HepG2 (cell line): Measurements from ENCODE around the gene CNNM4. TPM values are rescaled to one million over a fixed set of nuclear protein-coding genes. Genes with fewer than 3 reads are reported as not detected.

Source experiments
- ATAC-seq: fragments of 200-7000 bp; cut with Tn5 transposase; 3 replicates; pipeline ENCODE4 v1.9.1; 2020; ENCODE audit warnings: mild to moderate bottlenecking, moderate library complexity
- BruUV-seq: library from RNA; stranded (reverse); fragments of 400-500 nt; replicated peaks from 2 replicates; lab custom pipeline; 2021; lab: Mats Ljungman, UMichigan
- CTCF ChIA-PET: fragments of 300-600 bp; formaldehyde crosslinking; extraction: SDS; loops from one replicate; lab custom pipeline; 2021; ENCODE audit warnings: low total read pairs, inconsistent platforms, low intra/inter-chr PET ratio; lab: Yijun Ruan, JAX
- POLR2A ChIA-PET: fragments of 350-600 bp; sonication (Branson Sonifier 250); formaldehyde crosslinking; loops from one replicate; lab custom pipeline; 2020; ENCODE audit warnings: antibody characterized with exemption, inconsistent platforms; lab: Yijun Ruan, JAX
- DNase-seq: peaks from one replicate; pipeline ENCODE4 v3.0.0-alpha.2; 2015; ENCODE audit warnings: low spot score
- FAIRE-seq: peaks from 3 replicates; lab custom pipeline; 2011; peaks lifted over from hg19 to GRCh38; lab: Jason Lieb, UNC
- H2AFZ ChIP-seq: one replicate; pipeline ENCODE4 v1.6.1; 2011; ENCODE audit warnings: low read length, inconsistent platforms
- H3K27ac ChIP-seq: fragments of 300-600 bp; 3 replicates; pipeline ENCODE4 v1.8.0; 2011; ENCODE audit warnings: mixed run types, mild to moderate bottlenecking, mixed read lengths, low read length, inconsistent platforms; ENCODE audit not compliant: insufficient read depth; ENCODE audit errors: extremely low read length
- H3K27me3 ChIP-seq, 2 experiments: fragments of 200-600 bp in 1 of 2; 2 replicates in 1 of 2; 3 replicates in 1 of 2; pipeline versions ENCODE4 v1.6.0 to v1.8.0; 2011; ENCODE audit warnings: low read length in 2 of 2, mild to moderate bottlenecking in 2 of 2, moderate library complexity in 2 of 2, inconsistent platforms in 1 of 2; ENCODE audit not compliant: insufficient read depth in 2 of 2, control insufficient read depth in 1 of 2
- H3K36me3 ChIP-seq, 2 experiments: fragments of 200-600 bp in 1 of 2; replicated peaks in 1 of 2; 2 replicates in 1 of 2; 3 replicates in 1 of 2; pipeline versions ENCODE4 v1.5.1 to v1.8.0; 2011; ENCODE audit warnings: low read length in 2 of 2, inconsistent platforms in 1 of 2; ENCODE audit not compliant: insufficient read depth in 2 of 2, control insufficient read depth in 1 of 2
- H3K4me1 ChIP-seq: 2 replicates; pipeline ENCODE4 v1.5.1; 2012; ENCODE audit warnings: low read length, inconsistent platforms; ENCODE audit not compliant: insufficient read depth
- H3K4me2 ChIP-seq: 2 replicates; pipeline ENCODE4 v1.6.0; 2011; ENCODE audit warnings: low read depth, low read length, inconsistent platforms
- H3K4me3 ChIP-seq, 3 experiments: fragments of 200-600 bp in 1 of 3; sonication (generic), shearing (Covaris generic) in 1 of 3; replicated peaks in 1 of 3; 2 replicates each; pipeline ENCODE4 v1.5.1; 2011 to 2016; ENCODE audit warnings: low read length in 3 of 3, inconsistent platforms in 2 of 3, low read depth in 2 of 3, mild to moderate bottlenecking in 2 of 3, control low read depth in 1 of 3, mixed read lengths in 1 of 3; ENCODE audit not compliant: insufficient read depth in 1 of 3
- H3K79me2 ChIP-seq: one replicate; pipeline ENCODE4 v1.6.1; 2011; ENCODE audit warnings: low read length, inconsistent platforms; ENCODE audit not compliant: insufficient read depth
- H3K9ac ChIP-seq: 2 replicates; pipeline ENCODE4 v1.6.0; 2011; ENCODE audit warnings: mild to moderate bottlenecking, low read depth, low read length, inconsistent platforms; ENCODE audit not compliant: insufficient read depth
- H3K9me3 ChIP-seq: 2 replicates; pipeline ENCODE4 v1.5.1; 2012; ENCODE audit warnings: mild to moderate bottlenecking, low read length
- H4K20me1 ChIP-seq: 2 replicates; pipeline ENCODE4 v1.6.0; 2011; ENCODE audit warnings: inconsistent platforms, mild to moderate bottlenecking, low read length, moderate library complexity; ENCODE audit not compliant: insufficient read depth
- EZH2 ChIP-seq: conservative IDR thresholded peaks from 2 replicates; pipeline ENCODE4 v1.6.1; 2012; ENCODE audit warnings: mild to moderate bottlenecking, low read depth, low read length, moderate library complexity
- PAX8 ChIP-seq: sonication (generic); formaldehyde crosslinking; IDR thresholded peaks from 2 replicates; pipeline ENCODE4 v1.8.0; 2022; ENCODE audit warnings: mild to moderate bottlenecking, missing genetic modification reagents, borderline replicate concordance
- POLR2AphosphoS5 ChIP-seq: IDR thresholded peaks from 2 replicates; pipeline ENCODE4 v1.6.1; 2012; ENCODE audit warnings: low read depth, low read length
- RARG ChIP-seq: sonication (generic); formaldehyde crosslinking; IDR thresholded peaks from 2 replicates; pipeline ENCODE4 v1.4.0; 2020; ENCODE audit warnings: low read depth, mild to moderate bottlenecking, missing genetic modification reagents
- SIX1 ChIP-seq: sonication (generic); formaldehyde crosslinking; IDR thresholded peaks from 2 replicates; pipeline ENCODE4 v1.4.0; 2020; ENCODE audit warnings: missing genetic modification reagents, borderline replicate concordance
- SNRNP70 ChIP-seq: fragments of 200-400 bp; formaldehyde crosslinking; IDR thresholded peaks from 2 replicates; pipeline ENCODE4 v1.6.1; 2017; ENCODE audit warnings: mild to moderate bottlenecking, low read depth, low read length, moderate library complexity
- ZBTB7A ChIP-seq: sonication (generic); formaldehyde crosslinking; IDR thresholded peaks from 2 replicates; pipeline ENCODE4 v1.8.0; 2022; ENCODE audit warnings: mild to moderate bottlenecking, missing genetic modification reagents
- ZNF136 ChIP-seq: sonication (generic); formaldehyde crosslinking; IDR thresholded peaks from 2 replicates; pipeline ENCODE4 v1.8.1; 2022; ENCODE audit warnings: low read depth, mild to moderate bottlenecking, moderate library complexity, missing genetic modification reagents
- ZNF543 ChIP-seq: sonication (generic); formaldehyde crosslinking; IDR thresholded peaks from 2 replicates; pipeline ENCODE4 v1.4.0; 2020; ENCODE audit warnings: mild to moderate bottlenecking, missing genetic modification reagents
- WGBS: methylation state at CpG from one replicate; pipeline ENCODE4 v1.1.6; 2017; ENCODE audit warnings: low lambda C conversion rate; 5-methylcytosine and 5-hydroxymethylcytosine counted together
- in situ Hi-C: cut with HindIII; loops from 2 replicates; pipeline ENCODE4 v1.10.0; 2017; ENCODE audit warnings: low pct_unique_long_range_greater_than_20kb; ENCODE audit not compliant: extremely low pct_ligation_motif_present
- intact Hi-C: fragments of 100-400 bp; cut with micrococcal nuclease; formaldehyde crosslinking; loops from one replicate; pipeline ENCODE4 v1.10.0; 2022; ENCODE audit not compliant: unreplicated experiment
- polyA plus RNA-seq, 8 experiments: library from polyadenylated mRNA; depleted of rRNA in 3 of 8; stranded (reverse) in 7 of 8; unstranded in 1 of 8; fragments of >200 nt; fragmentation: Illumina TruSeq in 4 of 8; extraction: Trizol in 4 of 8; gene quantifications; 2 replicates each; pipeline versions ENCODE4 v1.2.1 to v1.2.3, GENCODE V29; 2011 to 2016; ENCODE audit warnings: low read depth in 4 of 8, missing spikeins in 1 of 8, mixed read lengths in 1 of 8; ENCODE audit not compliant: insufficient read depth in 1 of 8
- total RNA-seq, 5 experiments: library from RNA; depleted of rRNA; stranded (reverse); fragments of >200 nt; fragmentation: Illumina TruSeq; extraction: Trizol; gene quantifications; 2 replicates each; pipeline ENCODE4 v1.2.3, GENCODE V29; 2016; ENCODE audit warnings: low read depth in 1 of 5
- TF ChIP-seq, protein P1 (sequence below): sonication (generic); formaldehyde crosslinking; IDR thresholded peaks from 2 replicates; pipeline ENCODE4 v1.4.0; 2020; ENCODE audit warnings: missing genetic modification reagents
- TF ChIP-seq, protein P2 (sequence below): sonication (generic); formaldehyde crosslinking; IDR thresholded peaks from 2 replicates; pipeline ENCODE4 v1.4.0; 2020; ENCODE audit warnings: mild to moderate bottlenecking, missing genetic modification reagents
- TF ChIP-seq, protein P3 (sequence below): sonication (generic); formaldehyde crosslinking; IDR thresholded peaks from 2 replicates; pipeline ENCODE4 v1.4.0; 2020; ENCODE audit warnings: mild to moderate bottlenecking, missing genetic modification reagents
- TF ChIP-seq, protein P4 (sequence below): sonication (generic); formaldehyde crosslinking; IDR thresholded peaks from 2 replicates; pipeline ENCODE4; 2020; ENCODE audit warnings: missing genetic modification reagents, mild to moderate bottlenecking, borderline replicate concordance

Gene CNNM4
- total and polyA plus RNA-seq, 2 of the 13 experiments (the other 11 are each of a cell fraction or from before 2014, with no cell fraction given) = 5.9 to 8.4 TPM

DNA sequence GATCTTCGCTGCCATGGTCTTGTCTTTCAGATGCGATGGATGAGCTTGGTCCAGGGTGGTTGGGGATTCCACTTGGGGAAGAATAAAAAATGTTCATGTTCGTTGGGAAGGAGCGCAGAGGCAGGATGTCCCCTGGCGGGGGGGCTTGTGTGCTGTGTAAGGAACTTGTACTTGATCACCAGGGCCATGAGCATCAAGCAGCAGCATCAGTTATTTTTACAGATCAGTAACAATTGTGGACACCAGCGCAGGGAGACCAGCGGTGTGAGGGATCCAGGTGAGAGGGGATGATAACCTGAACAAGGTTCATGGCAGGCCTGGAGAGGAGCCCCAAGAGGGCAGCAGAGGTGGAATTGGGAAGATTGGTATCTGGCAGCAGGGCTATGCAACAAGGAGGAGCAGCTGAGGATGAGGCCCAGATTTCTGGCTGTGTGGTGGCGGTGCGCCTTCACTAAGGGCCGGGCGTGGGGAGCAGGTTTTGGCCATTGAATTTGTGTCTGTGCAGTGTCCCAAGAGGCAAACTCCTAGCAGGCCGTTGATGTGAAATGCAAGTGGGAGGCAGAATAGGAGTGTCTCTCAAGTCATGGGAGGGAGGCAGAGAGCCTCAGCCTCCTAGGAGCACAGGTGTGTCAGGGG, 59.3 kb downstream of the CNNM4 start:
- DNase-seq (no peak), ATAC-seq (no peak), FAIRE-seq (no peak)
- peak overlapping the region; percentile 67 to 91 (median 87) for H3K4me3 ChIP-seq
- ChIA-PET CTCF (no interaction called here), POLR2A (interaction anchor here (0.8 to 7.4 kb wide), 14 partner anchors 8 to 61 kb away, joined by 3 to 99 read pairs (median 6); partner anchors contain the start of genes ANKRD39, CNNM4 and SEMA4C)
- intact Hi-C loops (loop anchor here (2.0 to 5.0 kb wide), 4 partner anchors 37 to 218 kb away; partner anchors contain the start of genes CNNM4 and KANSL3), in situ Hi-C loops (no loop called here)
- H3K4me1 ChIP-seq = peaks cover 76% of the 10 kb centered on the region
- H3K9ac ChIP-seq = peak overlapping the region; percentile 87
- no TSS peak for BruUV-seq
- no peaks in the 10 kb centered on the region; a peak in 1 of 5 replicates for H3K27me3 ChIP-seq
- peaks cover 9 to 43% of the 10 kb centered on the region in 2 experiments for H3K36me3 ChIP-seq
- peaks cover 87% of the 10 kb centered on the region for H3K79me2 ChIP-seq
- peaks cover 72% of the 10 kb centered on the region for H4K20me1 ChIP-seq
- H2AFZ ChIP-seq = no peak overlapping the region
- peak overlapping the region; percentile 100 for H3K4me2 ChIP-seq
- H3K9me3 ChIP-seq = no peaks in the 10 kb centered on the region
- peak overlapping the region; percentile 83 for H3K27ac ChIP-seq
- WGBS = 78% methylated on average over 12 of the region's 12 CpGs
- no peak for TF ChIP-seq ZNF136 (CRISPR knock-in tag)
- TF ChIP-seq ZNF543 (CRISPR knock-in tag) = no peak
- no peak for TF ChIP-seq EZH2
- TF ChIP-seq SIX1 (CRISPR knock-in tag) = no peak
- TF ChIP-seq PAX8 (CRISPR knock-in tag) = 0 out of 2 replicates have a peak, but pooled peaks have one; percentile 3
- TF ChIP-seq, protein P1, sequence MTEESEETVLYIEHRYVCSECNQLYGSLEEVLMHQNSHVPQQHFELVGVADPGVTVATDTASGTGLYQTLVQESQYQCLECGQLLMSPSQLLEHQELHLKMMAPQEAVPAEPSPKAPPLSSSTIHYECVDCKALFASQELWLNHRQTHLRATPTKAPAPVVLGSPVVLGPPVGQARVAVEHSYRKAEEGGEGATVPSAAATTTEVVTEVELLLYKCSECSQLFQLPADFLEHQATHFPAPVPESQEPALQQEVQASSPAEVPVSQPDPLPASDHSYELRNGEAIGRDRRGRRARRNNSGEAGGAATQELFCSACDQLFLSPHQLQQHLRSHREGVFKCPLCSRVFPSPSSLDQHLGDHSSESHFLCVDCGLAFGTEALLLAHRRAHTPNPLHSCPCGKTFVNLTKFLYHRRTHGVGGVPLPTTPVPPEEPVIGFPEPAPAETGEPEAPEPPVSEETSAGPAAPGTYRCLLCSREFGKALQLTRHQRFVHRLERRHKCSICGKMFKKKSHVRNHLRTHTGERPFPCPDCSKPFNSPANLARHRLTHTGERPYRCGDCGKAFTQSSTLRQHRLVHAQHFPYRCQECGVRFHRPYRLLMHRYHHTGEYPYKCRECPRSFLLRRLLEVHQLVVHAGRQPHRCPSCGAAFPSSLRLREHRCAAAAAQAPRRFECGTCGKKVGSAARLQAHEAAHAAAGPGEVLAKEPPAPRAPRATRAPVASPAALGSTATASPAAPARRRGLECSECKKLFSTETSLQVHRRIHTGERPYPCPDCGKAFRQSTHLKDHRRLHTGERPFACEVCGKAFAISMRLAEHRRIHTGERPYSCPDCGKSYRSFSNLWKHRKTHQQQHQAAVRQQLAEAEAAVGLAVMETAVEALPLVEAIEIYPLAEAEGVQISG (CRISPR knock-in tag) = no peak
- TF ChIP-seq SNRNP70 = no peak
- TF ChIP-seq, protein P2, sequence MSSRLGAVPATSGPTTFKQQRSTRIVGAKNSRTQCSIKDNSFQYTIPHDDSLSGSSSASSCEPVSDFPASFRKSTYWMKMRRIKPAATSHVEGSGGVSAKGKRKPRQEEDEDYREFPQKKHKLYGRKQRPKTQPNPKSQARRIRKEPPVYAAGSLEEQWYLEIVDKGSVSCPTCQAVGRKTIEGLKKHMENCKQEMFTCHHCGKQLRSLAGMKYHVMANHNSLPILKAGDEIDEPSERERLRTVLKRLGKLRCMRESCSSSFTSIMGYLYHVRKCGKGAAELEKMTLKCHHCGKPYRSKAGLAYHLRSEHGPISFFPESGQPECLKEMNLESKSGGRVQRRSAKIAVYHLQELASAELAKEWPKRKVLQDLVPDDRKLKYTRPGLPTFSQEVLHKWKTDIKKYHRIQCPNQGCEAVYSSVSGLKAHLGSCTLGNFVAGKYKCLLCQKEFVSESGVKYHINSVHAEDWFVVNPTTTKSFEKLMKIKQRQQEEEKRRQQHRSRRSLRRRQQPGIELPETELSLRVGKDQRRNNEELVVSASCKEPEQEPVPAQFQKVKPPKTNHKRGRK = no peak
- no peak for TF ChIP-seq ZBTB7A (CRISPR knock-in tag)
- TF ChIP-seq RARG = no peak
- no peak for TF ChIP-seq POLR2AphosphoS5
- TF ChIP-seq, protein P3, sequence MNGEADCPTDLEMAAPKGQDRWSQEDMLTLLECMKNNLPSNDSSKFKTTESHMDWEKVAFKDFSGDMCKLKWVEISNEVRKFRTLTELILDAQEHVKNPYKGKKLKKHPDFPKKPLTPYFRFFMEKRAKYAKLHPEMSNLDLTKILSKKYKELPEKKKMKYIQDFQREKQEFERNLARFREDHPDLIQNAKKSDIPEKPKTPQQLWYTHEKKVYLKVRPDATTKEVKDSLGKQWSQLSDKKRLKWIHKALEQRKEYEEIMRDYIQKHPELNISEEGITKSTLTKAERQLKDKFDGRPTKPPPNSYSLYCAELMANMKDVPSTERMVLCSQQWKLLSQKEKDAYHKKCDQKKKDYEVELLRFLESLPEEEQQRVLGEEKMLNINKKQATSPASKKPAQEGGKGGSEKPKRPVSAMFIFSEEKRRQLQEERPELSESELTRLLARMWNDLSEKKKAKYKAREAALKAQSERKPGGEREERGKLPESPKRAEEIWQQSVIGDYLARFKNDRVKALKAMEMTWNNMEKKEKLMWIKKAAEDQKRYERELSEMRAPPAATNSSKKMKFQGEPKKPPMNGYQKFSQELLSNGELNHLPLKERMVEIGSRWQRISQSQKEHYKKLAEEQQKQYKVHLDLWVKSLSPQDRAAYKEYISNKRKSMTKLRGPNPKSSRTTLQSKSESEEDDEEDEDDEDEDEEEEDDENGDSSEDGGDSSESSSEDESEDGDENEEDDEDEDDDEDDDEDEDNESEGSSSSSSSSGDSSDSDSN (CRISPR knock-in tag) = no peak
- TF ChIP-seq, protein P4, sequence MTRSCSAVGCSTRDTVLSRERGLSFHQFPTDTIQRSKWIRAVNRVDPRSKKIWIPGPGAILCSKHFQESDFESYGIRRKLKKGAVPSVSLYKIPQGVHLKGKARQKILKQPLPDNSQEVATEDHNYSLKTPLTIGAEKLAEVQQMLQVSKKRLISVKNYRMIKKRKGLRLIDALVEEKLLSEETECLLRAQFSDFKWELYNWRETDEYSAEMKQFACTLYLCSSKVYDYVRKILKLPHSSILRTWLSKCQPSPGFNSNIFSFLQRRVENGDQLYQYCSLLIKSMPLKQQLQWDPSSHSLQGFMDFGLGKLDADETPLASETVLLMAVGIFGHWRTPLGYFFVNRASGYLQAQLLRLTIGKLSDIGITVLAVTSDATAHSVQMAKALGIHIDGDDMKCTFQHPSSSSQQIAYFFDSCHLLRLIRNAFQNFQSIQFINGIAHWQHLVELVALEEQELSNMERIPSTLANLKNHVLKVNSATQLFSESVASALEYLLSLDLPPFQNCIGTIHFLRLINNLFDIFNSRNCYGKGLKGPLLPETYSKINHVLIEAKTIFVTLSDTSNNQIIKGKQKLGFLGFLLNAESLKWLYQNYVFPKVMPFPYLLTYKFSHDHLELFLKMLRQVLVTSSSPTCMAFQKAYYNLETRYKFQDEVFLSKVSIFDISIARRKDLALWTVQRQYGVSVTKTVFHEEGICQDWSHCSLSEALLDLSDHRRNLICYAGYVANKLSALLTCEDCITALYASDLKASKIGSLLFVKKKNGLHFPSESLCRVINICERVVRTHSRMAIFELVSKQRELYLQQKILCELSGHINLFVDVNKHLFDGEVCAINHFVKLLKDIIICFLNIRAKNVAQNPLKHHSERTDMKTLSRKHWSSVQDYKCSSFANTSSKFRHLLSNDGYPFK (CRISPR knock-in tag) = no peak
